Measurements from ENCODE around the gene SLC39A9.
"Not testable (repeated sequence)": the region's sequence is repeated elsewhere in the genome, so short reads cannot be mapped to it uniquely, and the experiment has no call there.

SLC39A9 gene

GRCh38 chr14:69428289-69428998, 30.0 kb downstream of the SLC39A9 start:
- peak; percentile 18 for DNase-seq

GRCh38 chr14:69429643-69430042, 31.2 kb downstream of the SLC39A9 start:
- no peak for DNase-seq

GRCh38 chr14:69430306-69430939, 31.9 kb downstream of the SLC39A9 start:
- no peak for DNase-seq

GRCh38 chr14:69432364-69432763, 33.9 kb downstream of the SLC39A9 start:
- DNase-seq = no peak

GRCh38 chr14:69439521-69440270, 41.2 kb downstream of the SLC39A9 start:
- no peak for DNase-seq

GRCh38 chr14:69441948-69442347, 43.5 kb downstream of the SLC39A9 start:
- DNase-seq = no peak

GRCh38 chr14:69443296-69443805, 44.9 kb downstream of the SLC39A9 start:
- no peak for DNase-seq

GRCh38 chr14:69449216-69449615, 50.7 kb downstream of the SLC39A9 start:
- no peak for DNase-seq

- no peak for DNase-seq
Measured at GRCh38 chr14:69451941-69452340, 53.4 kb downstream of the SLC39A9 start.

- no peak for DNase-seq
Measured at GRCh38 chr14:69458350-69458749, 59.9 kb downstream of the SLC39A9 start.

- DNase-seq = no peak
Measured at GRCh38 chr14:69459122-69459521, 60.6 kb downstream of the SLC39A9 start.

- peak; percentile 58 for DNase-seq
Measured at GRCh38 chr14:69460093-69460701, 61.7 kb downstream of the SLC39A9 start.

GRCh38 chr14:69464379-69464778, 65.9 kb downstream of the SLC39A9 start:
- DNase-seq = no peak

GRCh38 chr14:69464829-69465228, 66.3 kb downstream of the SLC39A9 start:
- DNase-seq = no peak

GRCh38 chr14:69468949-69469348, 70.5 kb downstream of the SLC39A9 start:
- no peak for DNase-seq

GRCh38 chr14:69471436-69471835, 72.9 kb downstream of the SLC39A9 start:
- no peak for DNase-seq

GRCh38 chr14:69471916-69472315, 73.4 kb downstream of the SLC39A9 start:
- no peak for DNase-seq

GRCh38 chr14:69473260-69473659, 74.8 kb downstream of the SLC39A9 start:
- no peak for DNase-seq

- no peak for DNase-seq
Measured at GRCh38 chr14:69473946-69474345, 75.5 kb downstream of the SLC39A9 start.

- no peak for DNase-seq
Measured at GRCh38 chr14:69475194-69475818, 76.8 kb downstream of the SLC39A9 start.

- not testable (repeated sequence) for DNase-seq
Measured at GRCh38 chr14:69476824-69477450, 78.4 kb downstream of the SLC39A9 start.

GRCh38 chr14:69478055-69478454, 79.6 kb downstream of the SLC39A9 start:
- not testable (repeated sequence) for DNase-seq
